Mesenteric fat pad (tissue), 1 donor: Measurements from ENCODE around the gene POLR3GL. TPM values are rescaled to one million over a fixed set of nuclear protein-coding genes. Genes with fewer than 3 reads are reported as not detected.

ENCODE experiments used
- DNase-seq: peaks from one replicate; pipeline ENCODE4 v3.0.0-alpha.2; 2020; ENCODE audit warnings: low spot score
- total RNA-seq: library from RNA; stranded (reverse); fragmentation: NEBNext Ultra II Directional; extraction: Animal tissue kit (Norgen Biotek cat#: 25700); gene quantifications from one replicate; pipeline ENCODE4 v1.2.1, GENCODE V29; 2021
- donor health status: DM: yes; HTN: yes; CAD: no.

The POLR3GL gene
- total RNA-seq, 1 donor from 2014 or later = 30.7 TPM

DNA sequence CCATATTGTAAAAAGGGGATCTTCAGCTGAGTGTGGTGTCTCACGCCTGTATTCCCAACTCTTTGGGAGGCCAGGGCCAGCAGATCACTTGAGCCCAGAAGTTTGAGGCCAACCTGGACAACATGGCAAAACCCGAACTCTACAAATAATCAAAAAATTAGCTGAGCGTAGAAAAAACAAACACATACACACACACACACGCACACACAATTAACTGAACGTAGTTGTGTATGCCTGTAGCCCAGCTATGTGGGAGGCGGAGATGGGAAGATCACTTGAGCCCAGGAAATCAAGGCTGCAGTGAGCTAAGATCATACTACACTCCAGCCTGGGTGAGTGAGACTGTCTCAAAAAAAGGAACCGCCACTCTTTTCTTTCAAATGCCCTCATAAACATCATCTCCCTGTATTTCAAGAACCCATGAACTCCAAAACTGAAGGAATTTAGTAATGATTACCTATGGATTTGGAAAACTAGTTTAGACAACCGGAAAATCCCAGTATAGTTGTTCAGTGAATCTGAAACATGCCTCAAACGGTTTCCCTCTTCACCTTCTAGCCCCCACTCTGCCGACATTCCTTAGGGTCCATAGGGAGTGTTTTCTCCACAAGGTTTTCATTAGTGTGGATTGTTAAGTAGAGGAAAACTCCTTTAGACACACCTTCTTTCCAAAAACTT is 27.4 kb downstream of the POLR3GL start:
- DNase-seq = no peak

DNA sequence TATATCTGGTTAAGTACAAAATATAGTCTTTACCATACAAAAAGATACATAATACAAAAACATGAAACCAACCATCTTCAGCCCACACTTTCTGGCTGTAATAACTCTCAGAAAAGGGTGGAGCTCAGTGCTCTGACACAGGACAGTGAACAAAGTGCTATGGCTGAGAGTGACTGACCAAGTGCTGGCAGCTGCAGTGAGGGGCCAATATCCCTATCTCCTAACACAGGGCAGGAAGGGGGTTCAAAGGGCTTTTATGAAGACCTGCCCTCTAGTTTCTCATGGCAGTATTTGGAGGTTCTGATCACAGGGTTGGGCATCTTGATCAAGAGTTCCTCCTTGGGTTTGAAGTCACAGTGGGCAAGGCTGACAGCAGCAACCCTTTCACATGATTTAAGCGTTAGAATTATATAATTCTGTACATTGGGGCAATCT is 28.0 kb downstream of the POLR3GL start:
- DNase-seq = no peak

- DNase-seq = no peak
Observed at GRCh38 chr1:145992958-145993617, 28.6 kb downstream of the POLR3GL start.

DNA sequence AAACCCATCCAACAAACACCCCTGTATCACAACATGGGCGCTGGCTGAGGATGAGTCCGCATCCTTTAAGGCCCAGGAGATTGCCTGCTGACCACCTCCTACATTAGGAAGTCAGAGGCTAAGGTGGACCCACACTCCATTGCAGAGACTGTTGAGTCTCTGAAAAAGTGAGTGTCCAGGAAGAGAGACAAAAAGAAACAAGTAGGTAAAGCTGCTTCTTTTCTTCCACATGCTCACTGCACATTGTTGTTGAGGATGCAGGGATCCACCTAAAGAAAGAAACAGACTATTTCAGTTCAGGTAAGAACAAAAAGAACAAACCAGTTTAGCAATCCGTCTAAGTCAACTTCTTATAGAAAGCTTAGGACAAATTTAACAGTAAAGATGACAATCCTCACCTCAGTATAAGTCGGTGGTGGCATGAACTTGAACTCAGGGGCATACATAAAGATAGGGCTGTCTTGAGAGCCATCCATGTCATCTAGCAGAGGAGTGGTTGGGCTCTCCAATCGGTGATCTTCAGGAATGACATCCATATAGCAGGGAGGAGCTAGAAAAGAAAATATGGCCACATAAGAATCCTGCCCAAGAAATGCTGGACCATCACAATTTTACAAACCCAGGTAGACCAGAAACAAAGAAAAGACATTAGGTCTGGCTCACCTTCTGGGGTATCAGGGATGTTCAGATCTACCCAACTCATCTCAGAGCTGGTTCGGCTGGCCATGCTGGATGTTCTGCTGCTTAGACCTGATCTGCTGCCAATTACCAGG is 29.3 kb downstream of the POLR3GL start:
- DNase-seq = no peak

DNA sequence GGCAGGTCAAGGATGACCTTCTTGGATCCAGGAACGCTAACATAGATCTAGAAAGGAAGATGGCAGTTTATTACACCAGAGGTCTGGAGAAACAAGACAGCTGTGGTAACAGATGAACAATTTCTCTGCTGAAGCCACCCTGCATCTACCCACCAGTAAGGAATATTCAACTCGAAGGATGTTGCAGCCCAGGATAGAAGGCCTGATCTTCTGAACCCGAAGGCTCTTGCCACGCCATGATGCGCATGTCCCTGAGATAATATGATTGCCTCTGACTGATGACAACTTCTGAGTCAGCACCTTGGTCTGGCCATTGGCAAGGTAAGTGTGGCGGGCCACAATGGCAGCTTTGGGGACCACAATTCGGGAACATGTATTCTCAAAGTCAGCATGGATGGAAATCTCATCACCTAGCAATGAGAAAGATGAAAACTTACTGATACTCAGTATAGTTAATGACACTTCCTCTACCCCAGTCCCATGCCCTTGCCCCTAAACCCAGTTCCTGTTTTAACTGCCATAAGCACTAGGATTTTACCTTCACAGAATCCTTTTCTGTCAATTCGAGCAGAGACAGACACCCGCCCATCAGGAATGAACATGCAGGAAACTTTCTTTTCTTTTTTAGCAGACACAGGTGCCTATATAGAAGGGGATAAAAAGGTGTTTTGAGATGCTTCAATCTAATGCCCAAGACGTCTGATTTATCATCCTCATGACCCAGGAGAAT is 30.1 kb downstream of the POLR3GL start:
- no peak for DNase-seq

DNA sequence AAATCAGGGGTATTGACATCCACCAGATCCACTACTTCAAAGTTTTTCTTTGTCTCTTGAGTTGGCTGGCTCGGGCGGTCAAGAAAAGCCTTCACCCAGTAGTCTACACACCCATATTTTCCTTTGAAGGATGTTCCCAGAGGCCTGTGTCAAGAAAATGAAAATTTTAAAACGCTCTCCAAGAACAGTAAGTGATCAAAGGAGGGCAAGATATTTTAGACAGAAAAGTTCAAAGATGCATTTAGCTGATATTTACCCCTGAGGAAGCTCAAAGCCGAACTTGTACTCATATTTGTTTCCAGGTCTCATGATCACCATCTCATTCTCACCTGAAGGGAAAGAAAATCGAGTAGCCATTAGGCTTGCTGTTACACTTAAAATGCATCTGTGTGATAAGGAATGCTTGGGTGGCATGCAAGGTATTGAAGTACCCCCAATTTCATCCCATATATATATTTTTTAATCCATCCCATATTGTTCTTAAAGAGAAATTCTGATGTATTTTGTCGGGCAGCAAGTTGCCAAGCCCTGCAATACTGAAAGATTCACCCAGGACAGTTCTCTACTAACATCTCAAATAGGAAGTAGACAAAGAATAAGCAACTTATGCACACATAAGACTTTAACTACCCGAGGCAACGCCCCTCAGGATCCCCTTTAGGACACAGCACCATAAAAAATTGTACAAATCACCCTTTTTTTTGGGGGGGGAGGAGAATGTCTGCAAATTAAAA is 30.8 kb downstream of the POLR3GL start:
- DNase-seq = no peak

GRCh38 chr1:145995964-145996432 is 31.5 kb downstream of the POLR3GL start:
- no peak for DNase-seq

- DNase-seq = peak; percentile 99
Observed at GRCh38 chr1:145996433-145997015, 32.0 kb downstream of the POLR3GL start, which contains the start of gene TXNIP. Gene TXNIP, minus strand, starts transcription at chr1:145996579. Its CDS starts 313 bp downstream, at chr1:145996266.

DNA sequence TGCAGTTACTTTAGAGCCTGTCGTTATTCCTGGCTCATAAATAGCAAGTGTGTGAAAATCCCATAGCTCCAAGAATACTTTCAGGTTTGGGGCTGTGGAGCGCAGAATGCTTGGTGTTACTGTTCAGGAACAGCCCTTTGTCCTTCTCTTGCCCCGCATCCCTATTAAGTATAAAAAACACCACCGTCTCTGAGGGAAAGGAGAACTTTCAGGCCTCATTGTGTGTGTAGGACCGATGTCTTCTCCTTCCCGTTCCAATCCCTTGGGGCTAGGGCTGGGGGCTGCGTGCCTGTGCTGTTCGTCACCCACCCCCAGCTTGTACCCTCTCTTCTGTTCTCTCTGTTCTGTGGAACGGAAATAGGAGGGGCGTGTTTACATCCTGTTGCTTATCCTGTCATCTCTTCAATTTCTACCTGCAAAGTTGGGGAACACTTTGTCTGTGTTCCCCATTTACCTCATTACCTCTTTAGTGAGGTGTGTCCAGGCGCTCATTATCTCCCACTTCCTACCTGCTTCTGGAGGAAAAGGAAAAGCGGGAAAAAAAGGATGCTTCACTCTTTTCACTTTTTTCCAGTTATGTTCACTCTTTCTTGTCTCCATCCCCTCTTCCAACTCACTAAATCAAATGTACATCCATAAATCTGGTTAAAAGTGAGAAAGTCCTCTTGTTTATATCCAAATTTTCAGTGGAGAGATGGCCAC is 32.7 kb downstream of the POLR3GL start:
- no peak for DNase-seq

DNA sequence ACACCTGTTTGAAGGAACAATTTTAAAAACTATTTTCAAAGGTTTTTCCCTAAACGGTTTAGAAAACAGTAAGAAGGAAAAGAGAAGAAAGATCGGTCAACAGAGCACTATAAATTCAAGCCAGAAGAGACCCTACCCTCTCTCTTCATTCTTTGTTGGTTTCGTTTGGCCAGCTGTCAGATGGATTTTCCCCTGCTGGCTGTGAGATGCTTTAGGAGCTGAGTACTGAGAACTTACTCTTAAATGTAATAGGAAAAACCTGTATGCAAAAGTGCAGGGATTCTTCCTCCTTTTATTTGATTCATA is 33.2 kb downstream of the POLR3GL start:
- no peak for DNase-seq

DNA sequence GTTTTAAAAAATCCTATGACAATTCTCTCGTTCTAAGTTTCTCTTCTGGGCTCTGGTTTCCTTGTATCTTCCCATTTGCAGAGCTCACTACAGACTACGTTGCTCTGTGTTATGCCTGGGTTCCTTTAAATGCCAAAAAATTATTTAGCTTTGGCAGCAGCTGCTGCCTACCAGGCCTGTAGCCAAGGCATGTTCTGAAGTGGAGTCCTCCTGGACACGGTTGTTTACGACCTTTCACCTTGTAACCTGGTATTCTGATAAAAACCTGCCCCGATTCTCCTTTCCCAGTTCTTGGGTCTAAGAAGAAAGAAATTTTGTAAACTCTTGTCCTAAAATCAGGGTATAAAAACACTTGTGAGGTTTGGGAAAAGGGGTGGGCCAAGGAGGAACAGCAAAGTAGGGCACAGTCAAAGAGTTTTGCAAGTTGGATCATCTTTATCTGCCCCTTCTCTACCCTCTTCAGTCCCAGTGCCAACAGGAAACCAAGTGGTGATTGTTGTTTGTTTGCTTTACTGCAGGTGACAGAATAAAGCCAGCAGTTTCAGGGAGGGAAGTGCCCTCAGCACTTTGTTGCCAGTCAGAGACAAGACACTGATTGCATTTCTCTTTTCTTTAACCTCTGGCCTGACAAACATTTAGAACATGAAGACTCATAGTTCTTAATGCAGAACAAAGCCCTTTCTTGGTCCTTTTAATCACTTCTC is 35.0 kb downstream of the POLR3GL start:
- DNase-seq = no peak

GRCh38 chr1:146001709-146002108 is 37.2 kb downstream of the POLR3GL start:
- DNase-seq = no peak

DNA sequence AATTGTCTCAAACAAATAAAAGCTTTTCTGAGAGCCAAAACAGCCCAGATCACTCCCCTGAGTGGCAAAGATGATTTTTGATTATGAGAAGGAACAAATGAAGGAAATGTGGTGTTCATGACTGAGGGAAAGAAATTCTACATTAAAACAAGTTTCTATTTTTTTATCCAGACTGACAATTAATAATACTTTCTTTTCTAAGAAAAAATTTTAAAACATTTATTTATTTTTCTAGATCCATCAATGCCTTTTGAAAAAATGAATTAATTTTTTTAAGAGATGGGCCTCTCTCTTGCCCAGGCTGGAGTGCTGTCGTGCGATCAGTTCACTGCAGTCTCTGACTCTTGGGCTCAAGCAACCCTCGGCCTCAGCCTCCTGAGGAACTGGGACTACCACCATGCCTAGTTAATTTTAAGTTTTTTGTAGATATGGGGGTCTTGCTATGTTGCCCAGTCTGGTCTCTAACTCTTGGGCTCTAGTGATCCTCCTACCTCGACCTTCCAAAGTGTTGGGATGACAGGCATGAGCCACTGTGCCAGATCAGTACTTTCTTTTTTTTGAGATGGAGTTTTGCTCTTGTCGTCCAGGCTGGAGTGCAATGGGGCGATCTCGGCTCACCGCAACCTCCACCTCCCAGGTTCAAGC is 43.1 kb downstream of the POLR3GL start:
- no peak for DNase-seq

DNA sequence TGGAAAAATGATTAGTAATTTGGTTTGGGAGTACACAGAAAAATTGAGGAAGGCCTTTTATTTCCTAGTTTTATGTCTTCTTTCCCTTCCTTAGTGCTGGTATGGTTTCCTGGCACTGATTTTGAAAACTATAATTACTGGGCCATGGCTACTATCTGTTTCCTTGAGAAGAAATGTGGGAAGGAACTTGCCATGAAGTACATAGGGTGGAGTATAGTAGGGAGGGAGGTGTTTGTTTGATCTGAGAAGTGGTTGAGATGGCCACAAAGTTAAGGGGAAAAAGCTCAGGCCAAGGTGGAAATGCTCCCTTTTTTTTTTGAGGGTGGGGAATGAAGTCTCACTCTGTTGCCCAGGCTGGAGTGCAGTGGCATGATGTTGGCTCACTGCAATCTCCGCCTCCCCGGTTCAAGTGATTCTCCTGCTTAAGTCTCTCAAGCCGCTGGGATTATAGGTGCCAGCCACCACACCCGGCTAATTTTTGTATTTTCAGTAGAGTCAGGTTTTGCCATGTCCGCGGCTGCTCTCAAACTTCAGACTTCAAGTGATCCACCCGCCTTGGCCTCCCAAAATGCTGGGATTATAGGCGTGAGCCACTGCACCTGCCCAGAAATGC is 45.7 kb downstream of the POLR3GL start:
- no peak for DNase-seq

DNA sequence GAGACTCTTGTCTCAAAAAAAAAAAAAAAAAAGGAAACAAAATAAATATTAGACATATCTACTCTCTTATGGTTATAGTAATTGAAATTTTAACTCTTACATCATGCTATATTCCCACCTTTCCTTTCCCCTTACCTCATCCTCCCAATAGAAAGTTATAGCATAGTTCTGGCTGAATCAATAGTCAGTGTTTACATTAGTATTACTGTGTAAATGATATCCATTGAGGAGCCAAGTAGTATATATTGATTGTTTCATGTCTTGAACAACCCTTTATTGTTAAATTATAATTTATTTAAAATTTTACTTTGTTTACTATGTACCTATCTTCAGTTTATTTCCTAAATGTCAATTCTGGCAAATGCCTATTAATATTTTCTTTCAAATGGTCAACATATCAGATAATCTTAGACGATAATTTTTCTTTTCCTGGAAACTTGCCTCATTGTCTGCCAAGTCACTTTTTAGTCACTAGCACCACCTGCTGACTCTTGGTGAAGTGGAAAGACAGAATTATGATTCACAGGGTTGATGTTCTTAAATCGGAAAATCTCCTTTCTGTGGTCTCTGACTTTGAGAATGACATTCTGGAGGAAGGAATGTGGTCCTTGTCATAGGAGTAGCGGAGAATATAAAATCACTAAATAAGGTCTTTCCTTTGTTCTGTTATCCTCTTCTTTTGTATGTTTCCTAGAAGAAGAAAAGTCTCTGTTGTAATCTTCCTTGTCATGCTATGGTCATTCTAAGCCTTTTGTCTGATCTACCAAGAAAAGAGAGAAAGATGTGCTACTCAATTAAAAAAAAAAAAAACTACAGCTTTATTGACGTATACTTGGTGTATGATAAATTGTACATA is 48.4 kb downstream of the POLR3GL start:
- DNase-seq = no peak

- no peak for DNase-seq
Observed at GRCh38 chr1:146013559-146013922, 49.1 kb downstream of the POLR3GL start.

DNA sequence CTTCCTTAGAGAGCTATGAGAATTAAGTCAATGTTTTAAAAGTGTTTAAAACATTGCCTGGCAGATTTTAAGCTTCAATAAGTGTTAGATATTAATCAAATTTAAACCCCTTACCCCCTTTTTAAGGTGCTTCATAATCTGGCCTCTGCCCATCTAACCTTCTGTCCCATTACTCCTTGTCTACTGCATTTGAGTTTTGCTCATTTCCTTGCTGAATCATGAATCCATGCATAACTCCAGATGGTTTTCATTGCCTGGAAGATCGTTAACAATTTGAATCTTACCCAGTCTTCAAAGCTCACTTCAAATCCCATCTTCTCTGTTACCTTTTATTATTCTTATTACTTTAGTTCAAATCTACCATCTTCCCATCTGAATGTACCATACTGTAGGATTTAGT is 52.4 kb downstream of the POLR3GL start:
- DNase-seq = no peak
